Suprapubic skin (tissue), 4 donors: Measurements from ENCODE around the gene SCD5. TPM values are rescaled to one million over a fixed set of nuclear protein-coding genes. Genes with fewer than 3 reads are reported as not detected.

Experiments
- DNase-seq, 2 donors: peaks; one replicate each; pipeline ENCODE4 v3.0.0-alpha.2; 2019; ENCODE audit warnings: low spot score in 2 of 2
- H3K27ac ChIP-seq: fragments of 200-600 bp; sonication (generic); one replicate; pipeline ENCODE4 v1.5.1; 2019
- H3K27me3 ChIP-seq: fragments of 200-600 bp; sonication (generic); one replicate; pipeline ENCODE4 v1.5.1; 2019
- H3K36me3 ChIP-seq: fragments of 200-600 bp; sonication (generic); one replicate; pipeline ENCODE4 v1.5.1; 2019
- H3K4me1 ChIP-seq: fragments of 200-600 bp; sonication (generic); one replicate; pipeline ENCODE4 v1.5.1; 2019
- H3K4me3 ChIP-seq: fragments of 200-600 bp; sonication (generic); one replicate; pipeline ENCODE4 v1.5.1; 2019; ENCODE audit warnings: mild to moderate bottlenecking
- H3K9me3 ChIP-seq: fragments of 200-600 bp; sonication (generic); one replicate; pipeline ENCODE4 v1.5.1; 2019
- EP300 ChIP-seq: sonication (generic); formaldehyde crosslinking; IDR thresholded peaks from one replicate; pipeline ENCODE4 v1.6.1; 2017; ENCODE audit warnings: antibody characterized with exemption
- POLR2A ChIP-seq, 2 donors: fragments of 450-650 bp; IDR thresholded peaks; one replicate each; pipeline ENCODE4 v1.6.1; 2017; ENCODE audit warnings: antibody characterized with exemption in 2 of 2, mild to moderate bottlenecking in 2 of 2, moderate library complexity in 2 of 2
- POLR2AphosphoS5 ChIP-seq, 3 donors: sonication (generic); formaldehyde crosslinking; IDR thresholded peaks; one replicate each; pipeline ENCODE4 v1.6.1; 2017; ENCODE audit warnings: antibody characterized with exemption in 3 of 3
- WGBS: methylation state at CpG from one replicate; pipeline ENCODE4 v1.1.5; 2018; 5-methylcytosine and 5-hydroxymethylcytosine counted together
- total RNA-seq, 4 donors: library from RNA; depleted of rRNA; stranded (reverse); fragments of >200 nt; gene quantifications; one replicate each; pipeline ENCODE4 v1.1.0, GENCODE V29; 2016
- TF ChIP-seq, protein P1 (sequence below), 2 donors: fragments of 200-600 bp in 1 of 2; fragments of 450-650 bp in 1 of 2; sonication (generic) in 1 of 2; IDR thresholded peaks; one replicate each; pipeline ENCODE4 v1.5.1; 2016 to 2019; ENCODE audit warnings: antibody characterized with exemption in 2 of 2, mild to moderate bottlenecking in 1 of 2, moderate library complexity in 1 of 2

Gene SCD5
- total RNA-seq, 4 donors from 2014 or later, result 5.6 to 13.2 (median 7.6) TPM

- TF ChIP-seq, protein P1, sequence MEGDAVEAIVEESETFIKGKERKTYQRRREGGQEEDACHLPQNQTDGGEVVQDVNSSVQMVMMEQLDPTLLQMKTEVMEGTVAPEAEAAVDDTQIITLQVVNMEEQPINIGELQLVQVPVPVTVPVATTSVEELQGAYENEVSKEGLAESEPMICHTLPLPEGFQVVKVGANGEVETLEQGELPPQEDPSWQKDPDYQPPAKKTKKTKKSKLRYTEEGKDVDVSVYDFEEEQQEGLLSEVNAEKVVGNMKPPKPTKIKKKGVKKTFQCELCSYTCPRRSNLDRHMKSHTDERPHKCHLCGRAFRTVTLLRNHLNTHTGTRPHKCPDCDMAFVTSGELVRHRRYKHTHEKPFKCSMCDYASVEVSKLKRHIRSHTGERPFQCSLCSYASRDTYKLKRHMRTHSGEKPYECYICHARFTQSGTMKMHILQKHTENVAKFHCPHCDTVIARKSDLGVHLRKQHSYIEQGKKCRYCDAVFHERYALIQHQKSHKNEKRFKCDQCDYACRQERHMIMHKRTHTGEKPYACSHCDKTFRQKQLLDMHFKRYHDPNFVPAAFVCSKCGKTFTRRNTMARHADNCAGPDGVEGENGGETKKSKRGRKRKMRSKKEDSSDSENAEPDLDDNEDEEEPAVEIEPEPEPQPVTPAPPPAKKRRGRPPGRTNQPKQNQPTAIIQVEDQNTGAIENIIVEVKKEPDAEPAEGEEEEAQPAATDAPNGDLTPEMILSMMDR (IDR thresholded peaks at IDR 0.05), result no peak
- no peak for TF ChIP-seq EP300
- TF ChIP-seq POLR2A (IDR thresholded peaks at IDR 0.05), result no peak
- no peak for TF ChIP-seq POLR2AphosphoS5 (IDR thresholded peaks at IDR 0.05)
- no peaks in the 10 kb centered on the region for H3K27me3 ChIP-seq
- WGBS, result 84% methylated on average over 7 of the region's 7 CpGs
- no peak overlapping the region for H3K4me3 ChIP-seq
- H3K4me1 ChIP-seq, result peaks cover 8% of the 10 kb centered on the region
- no peak for DNase-seq
- no peaks in the 10 kb centered on the region for H3K9me3 ChIP-seq
- H3K27ac ChIP-seq, result no peak overlapping the region
- no peaks in the 10 kb centered on the region for H3K36me3 ChIP-seq
These were observed 87.3 kb downstream of the SCD5 start for GRCh38 chr4:82711158-82711785.

DNA sequence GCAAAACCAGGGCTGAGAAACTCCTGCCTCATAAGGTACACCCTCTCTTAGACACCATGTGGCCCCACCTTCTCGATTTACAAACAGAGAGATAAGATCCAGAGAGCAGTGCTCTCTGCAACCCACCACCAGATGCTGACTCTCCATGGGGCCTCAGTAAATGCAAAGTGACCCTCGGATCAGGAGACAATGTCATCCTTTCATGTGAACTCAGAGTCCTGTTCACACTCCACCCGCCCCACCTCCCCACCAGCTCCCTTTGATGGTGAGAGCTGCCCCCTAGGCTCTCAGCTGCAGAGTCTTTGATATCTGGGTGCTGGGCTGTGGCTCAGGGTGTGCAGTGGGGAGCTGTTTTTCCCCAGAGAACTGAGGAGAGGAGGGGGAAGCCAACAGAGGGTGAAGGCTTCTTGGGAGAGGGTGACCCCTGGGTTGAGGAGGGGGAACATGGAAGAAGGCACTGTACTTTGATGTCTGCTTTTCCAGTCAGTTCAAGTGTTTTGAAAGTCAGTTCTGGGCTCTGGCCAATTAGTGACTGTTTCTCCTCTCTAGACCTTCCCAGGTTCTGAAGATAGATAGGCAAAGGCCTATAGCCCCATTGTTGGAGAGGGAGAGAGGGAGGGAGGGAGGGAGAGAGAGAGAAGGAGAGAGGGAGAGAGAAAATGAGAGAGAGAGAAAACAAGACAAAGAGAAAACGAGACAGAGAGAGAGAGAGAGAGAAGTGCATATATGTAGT is 88.2 kb downstream of the SCD5 start:
- TF ChIP-seq EP300 (no peak), POLR2A (IDR thresholded peaks at IDR 0.05) (no peak), POLR2AphosphoS5 (IDR thresholded peaks at IDR 0.05) (no peak)
- TF ChIP-seq, protein P1 (IDR thresholded peaks at IDR 0.05), result no peak
- Histone ChIP-seq H3K27me3 (no peaks in the 10 kb centered on the region), H3K36me3 (no peaks in the 10 kb centered on the region), H3K9me3 (no peaks in the 10 kb centered on the region), H3K4me1 (peaks cover 8% of the 10 kb centered on the region), H3K27ac (no peak overlapping the region), H3K4me3 (no peak overlapping the region)
- no peak for DNase-seq
- WGBS, result 82% methylated on average over 4 of the region's 4 CpGs

GRCh38 chr4:82708982-82709381 is 89.6 kb downstream of the SCD5 start:
- TF ChIP-seq POLR2A (IDR thresholded peaks at IDR 0.05), result no peak
- TF ChIP-seq POLR2AphosphoS5 (IDR thresholded peaks at IDR 0.05), result no peak
- TF ChIP-seq, protein P1 (IDR thresholded peaks at IDR 0.05), result no peak
- no peak for TF ChIP-seq EP300
- Histone ChIP-seq H3K36me3 (no peaks in the 10 kb centered on the region), H3K27ac (no peak overlapping the region), H3K27me3 (no peaks in the 10 kb centered on the region), H3K4me1 (peaks cover 8% of the 10 kb centered on the region), H3K4me3 (no peak overlapping the region), H3K9me3 (no peaks in the 10 kb centered on the region)
- 58% methylated on average over 1 of the region's 1 CpG for WGBS
- DNase-seq, result no peak

- Histone ChIP-seq H3K4me1 (peaks cover 8% of the 10 kb centered on the region), H3K4me3 (no peak overlapping the region), H3K27ac (no peak overlapping the region), H3K27me3 (no peaks in the 10 kb centered on the region), H3K9me3 (no peaks in the 10 kb centered on the region), H3K36me3 (no peaks in the 10 kb centered on the region)
- 75% methylated on average over 3 of the region's 3 CpGs for WGBS
- DNase-seq, result no peak
- TF ChIP-seq POLR2AphosphoS5 (IDR thresholded peaks at IDR 0.05) (no peak), POLR2A (IDR thresholded peaks at IDR 0.05) (no peak), EP300 (no peak)
- TF ChIP-seq, protein P1 (IDR thresholded peaks at IDR 0.05), result no peak
These were observed 92.1 kb downstream of the SCD5 start for GRCh38 chr4:82706349-82707000.

DNA sequence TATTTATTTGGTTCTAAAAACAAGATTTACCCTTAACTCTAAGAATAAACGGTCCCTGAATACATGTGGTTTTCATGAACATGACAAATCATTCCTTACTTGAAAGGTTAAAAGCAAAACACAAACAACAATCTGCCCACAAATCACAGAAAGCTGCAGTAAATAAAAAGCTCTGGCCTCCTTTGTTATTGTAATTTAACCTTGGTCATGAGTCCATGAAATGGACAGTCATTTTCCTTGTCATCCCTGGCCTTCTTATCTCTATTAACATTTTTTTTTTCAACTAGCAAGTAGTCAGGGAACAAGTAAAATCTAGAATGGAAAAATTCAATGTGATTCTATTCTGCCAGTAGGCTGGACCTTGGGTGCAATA is 92.7 kb downstream of the SCD5 start:
- H3K27ac ChIP-seq, result no peak overlapping the region
- no peaks in the 10 kb centered on the region for H3K36me3 ChIP-seq
- 58% methylated on average over 1 of the region's 1 CpG for WGBS
- no peaks in the 10 kb centered on the region for H3K27me3 ChIP-seq
- no peak for TF ChIP-seq EP300
- TF ChIP-seq, protein P1 (IDR thresholded peaks at IDR 0.05), result no peak
- TF ChIP-seq POLR2AphosphoS5 (IDR thresholded peaks at IDR 0.05), result no peak
- TF ChIP-seq POLR2A (IDR thresholded peaks at IDR 0.05), result no peak
- H3K9me3 ChIP-seq, result no peaks in the 10 kb centered on the region
- peaks cover 8% of the 10 kb centered on the region for H3K4me1 ChIP-seq
- H3K4me3 ChIP-seq, result no peak overlapping the region
- no peak for DNase-seq
